Heart right ventricle (tissue), 16 donors: ENCODE measurements around the gene FEN1. TPM values are rescaled to one million over a fixed set of nuclear protein-coding genes. Genes with fewer than 3 reads are reported as not detected.

ENCODE experiments used
- ATAC-seq, 8 donors: fragments of 200-7000 bp; cut with Tn5 transposase; one replicate each; pipeline ENCODE4 v1.9.1; 2020; ENCODE audit warnings: mild to moderate bottlenecking in 8 of 8, moderate library complexity in 8 of 8, moderate number of reproducible peaks in 1 of 8
- DNase-seq, 2 donors: peaks; one replicate each; pipeline ENCODE4 v3.0.0-alpha.2; 2020
- H3K27ac ChIP-seq, 10 donors: fragments of 200-600 bp; sonication (generic) in 2 of 10; one replicate each; pipeline versions ENCODE4 v1.5.0 to v1.8.0; 2020 to 2022; ENCODE audit warnings: mild to moderate bottlenecking in 3 of 10
- H3K27me3 ChIP-seq, 7 donors: fragments of 200-600 bp; one replicate each; pipeline ENCODE4 v1.8.0; 2021 to 2022; ENCODE audit warnings: mild to moderate bottlenecking in 2 of 7
- H3K36me3 ChIP-seq, 9 donors: fragments of 200-600 bp; sonication (generic) in 1 of 9; one replicate each; pipeline versions ENCODE4 v1.5.0 to v1.8.0; 2020 to 2022; ENCODE audit warnings: mild to moderate bottlenecking in 2 of 9
- H3K4me1 ChIP-seq, 9 donors: fragments of 200-600 bp; sonication (generic) in 1 of 9; one replicate each; pipeline versions ENCODE4 v1.5.0 to v1.8.0; 2020 to 2022; ENCODE audit warnings: mild to moderate bottlenecking in 4 of 9
- H3K4me3 ChIP-seq, 10 donors: fragments of 200-600 bp; sonication (generic) in 2 of 10; one replicate each; pipeline versions ENCODE4 v1.5.0 to v1.8.0; 2020 to 2022; ENCODE audit warnings: mild to moderate bottlenecking in 7 of 10, moderate library complexity in 2 of 10
- H3K9me3 ChIP-seq, 11 donors: fragments of 200-600 bp in 10 of 11; sonication (generic) in 2 of 11; one replicate each; pipeline versions ENCODE4 v1.5.0 to v1.8.0; 2013 to 2022; ENCODE audit warnings: mild to moderate bottlenecking in 2 of 11, control low read depth in 1 of 11, moderate library complexity in 1 of 11
- CTCF ChIP-seq, 9 donors: fragments of 200-600 bp; sonication (generic) in 2 of 9; IDR thresholded peaks; one replicate each; pipeline versions ENCODE4 v1.5.0 to v1.8.0; 2021 to 2022; ENCODE audit warnings: antibody characterized with exemption in 9 of 9, mild to moderate bottlenecking in 5 of 9, moderate library complexity in 1 of 9
- WGBS, 2 donors: extraction: QIAGEN DNeasy Blood & Tissue Kit; methylation state at CpG; one replicate each; pipeline ENCODE4 v1.1.7; 2013; ENCODE audit warnings: inconsistent platforms in 1 of 2; 5-methylcytosine and 5-hydroxymethylcytosine counted together
- intact Hi-C, 10 donors: fragments of 100-400 bp; cut with DNase I; formaldehyde crosslinking; loops; one replicate each; pipeline versions ENCODE4 v1.11.1 to v1.14.2; 2022
- polyA plus RNA-seq, 2 donors: library from polyadenylated mRNA; stranded (reverse); fragments of 200-250 nt; gene quantifications; one replicate each; pipeline ENCODE4 v1.2.3, GENCODE V29; 2013
- total RNA-seq, 10 donors: library from RNA; stranded (reverse); fragmentation: NEBNext Ultra II Directional in 3 of 10; extraction: Animal tissue kit (Norgen Biotek cat#: 25700) in 3 of 10; gene quantifications; one replicate each; pipeline versions ENCODE4 v1.2.1 to v1.2.4, GENCODE V29; 2021 to 2023
- donor health status: Arrhythmogenic right ventricular cardiomyopathy.
- donor health status: ischemic (EF 13 %, LVEDD 7.1; RV severe dilation, severe dysfunction).
- donor health status: healthy with polysubstance abuse.
- donor health status: DM: no; HTN: yes; CAD: no.
- donor health status: DM: no; HTN: no; CAD: no.
- donor health status: ischemic (EF 25% LVEDD 6.9; RV normal size, moderate dysfunction).
- donor health status: ischemic (EF 25% LVEDD 5.7; RV mildly dilated, moderate dysfunction).
- donor health status: healthy.
- donor health status: DM: yes; HTN: yes; CAD: no.
- donor health status: Ischemic cardiomyopathy.
- donor health status: ischemic (EF 35%, LVEDD 5.7; RV mildly dilated, moderate dysfunction).
- donor health status: nonischemic (EF 11% LVEDD 7.7; RV severe dilation, severe dysfunction).
- donor health status: DM: yes; HTN: yes; CAD: no.
- donor health status: PGD.
- donor health status: ischemic (EF 29% LVEDD 5.4; RV normal size, mild dysfunction).
- donor health status: nonischemic (EF 23%, LVEDD 6.1; RV moderate dilation, normal function).

Gene FEN1
- total and polyA plus RNA-seq, 12 donors: 2.1 to 8.8 (median 6.2) TPM

GRCh38 chr11:61744609-61745156 lies 48.0 kb upstream of the FEN1 start:
- WGBS, 2 donors: 86 to 97% methylated on average over 10 of the region's 10 CpGs
- Histone ChIP-seq H3K4me1 (peaks cover 0 to 13% (median 5%) of the 10 kb centered on the region in 9 donors), H3K36me3 (peaks cover 0 to 41% (median 8%) of the 10 kb centered on the region in 9 donors), H3K4me3 (no peak overlapping the region), H3K27me3 (peaks cover 0 to 3% (median 0%) of the 10 kb centered on the region in 7 donors), H3K27ac (no peak overlapping the region), H3K9me3 (no peaks in the 10 kb centered on the region)
- TF ChIP-seq CTCF (IDR thresholded peaks at IDR 0.05): no peak
- DNase-seq: no peak
- no peak for ATAC-seq
- intact Hi-C loops: loop anchor here in 2 of 10 donors (5.0 kb wide), 1 partner anchor 363 kb away; no protein-coding TSS in a partner anchor

GRCh38 chr11:61745781-61746441 lies 46.8 kb upstream of the FEN1 start:
- H3K36me3 ChIP-seq: peaks cover 0 to 31% (median 8%) of the 10 kb centered on the region in 9 donors
- intact Hi-C loops: loop anchor here in 2 of 10 donors (5.0 kb wide), 1 partner anchor 361 kb away; no protein-coding TSS in a partner anchor
- ATAC-seq: no peak
- no peak overlapping the region for H3K27ac ChIP-seq
- H3K9me3 ChIP-seq: no peaks in the 10 kb centered on the region
- peaks cover 0 to 17% (median 5%) of the 10 kb centered on the region in 9 donors for H3K4me1 ChIP-seq
- H3K4me3 ChIP-seq: no peak overlapping the region
- WGBS, 2 donors: 78 to 79% methylated on average over 15 of the region's 15 CpGs
- peaks cover 0 to 9% (median 0%) of the 10 kb centered on the region in 7 donors for H3K27me3 ChIP-seq
- no peak for DNase-seq
- no peak for TF ChIP-seq CTCF (IDR thresholded peaks at IDR 0.05)

GRCh38 chr11:61746442-61747191 lies 46.1 kb upstream of the FEN1 start:
- Histone ChIP-seq H3K4me1 (peaks cover 0 to 17% (median 5%) of the 10 kb centered on the region in 9 donors), H3K27me3 (peaks cover 0 to 16% (median 0%) of the 10 kb centered on the region in 7 donors), H3K36me3 (peaks cover 0 to 24% (median 8%) of the 10 kb centered on the region in 9 donors), H3K27ac (no peak overlapping the region), H3K9me3 (no peaks in the 10 kb centered on the region), H3K4me3 (no peak overlapping the region)
- no peak for DNase-seq
- intact Hi-C loops: loop anchor here in 2 of 10 donors (5.0 kb wide), 1 partner anchor 361 kb away; no protein-coding TSS in a partner anchor
- 79 to 85% methylated on average over 19 of the region's 19 CpGs for WGBS, 2 donors
- no peak for TF ChIP-seq CTCF (IDR thresholded peaks at IDR 0.05)
- no peak for ATAC-seq
